Hematopoietic multipotent progenitor cell treated with erythropoietin and hydrocortisone succinate and interleukin-3 and kit ligand, for 4 days (in vitro differentiated cells): ENCODE results near the gene LXN.

Experiments
- DNase-seq: peaks from one replicate; pipeline ENCODE4 v3.0.0-alpha.2; 2015

LXN gene

GRCh38 chr3:158666416-158666815 lies 6.0 kb downstream of the LXN start:
- no peak for DNase-seq

GRCh38 chr3:158663832-158664231 lies 8.6 kb downstream of the LXN start:
- DNase-seq = no peak

DNA sequence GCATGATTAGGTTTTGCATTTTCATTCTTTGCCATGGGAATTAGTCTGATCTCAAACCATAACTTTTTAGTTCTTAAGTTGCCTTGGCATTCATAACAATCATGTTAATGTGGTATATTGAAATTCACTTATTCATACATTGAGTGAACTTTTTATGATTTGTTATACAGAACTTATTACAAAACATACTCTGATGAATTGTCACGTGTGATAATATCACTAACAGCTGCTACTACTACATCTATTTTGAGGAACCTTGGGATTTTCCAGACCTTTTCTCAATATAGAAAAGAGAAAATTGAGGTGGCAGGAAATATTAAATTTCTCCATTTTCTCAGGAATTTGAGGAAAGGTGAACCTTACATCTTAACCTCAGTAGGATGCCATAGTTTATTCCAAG lies 9.2 kb downstream of the LXN start:
- no peak for DNase-seq

DNA sequence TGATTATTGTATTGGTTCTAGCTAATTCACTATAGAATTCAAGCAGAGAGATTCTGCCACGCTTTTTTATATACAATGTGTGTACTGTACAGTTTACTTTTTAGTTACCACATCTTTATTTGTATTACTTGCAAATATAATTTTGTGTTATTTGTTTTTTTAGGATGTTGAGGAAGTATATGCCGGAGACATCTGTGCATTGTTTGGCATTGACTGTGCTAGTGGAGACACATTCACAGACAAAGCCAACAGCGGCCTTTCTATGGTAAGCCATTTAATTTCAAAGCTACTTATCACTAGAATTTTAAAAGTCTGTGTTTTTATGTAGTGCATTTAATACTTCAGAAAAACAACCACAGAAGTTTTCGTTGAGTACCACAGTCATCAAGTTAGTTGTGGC lies 11.7 kb downstream of the LXN start:
- DNase-seq = no peak

GRCh38 chr3:158659454-158660237 lies 12.8 kb downstream of the LXN start:
- peak; percentile 89 for DNase-seq

DNA sequence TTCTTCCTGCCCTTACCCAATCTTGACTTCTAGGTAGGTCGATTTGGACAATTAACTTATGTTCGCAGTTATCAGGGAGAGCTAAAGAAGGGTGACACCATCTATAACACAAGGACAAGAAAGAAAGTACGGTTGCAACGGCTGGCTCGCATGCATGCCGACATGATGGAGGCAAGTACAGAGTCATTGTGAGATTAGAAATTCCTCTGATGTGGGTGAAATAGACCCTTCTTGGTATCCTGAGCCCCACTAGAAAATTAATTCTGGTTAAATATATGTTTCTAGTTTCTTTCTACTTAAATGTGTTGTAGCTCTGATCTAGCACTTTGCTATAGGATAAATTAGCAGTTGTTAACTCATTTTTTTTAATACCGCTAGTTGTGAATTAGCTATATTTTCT lies 13.6 kb downstream of the LXN start:
- no peak for DNase-seq

GRCh38 chr3:158652463-158652862 lies 20.0 kb downstream of the LXN start:
- no peak for DNase-seq

- DNase-seq = no peak
Observed at GRCh38 chr3:158651192-158651591, 21.3 kb downstream of the LXN start.

DNA sequence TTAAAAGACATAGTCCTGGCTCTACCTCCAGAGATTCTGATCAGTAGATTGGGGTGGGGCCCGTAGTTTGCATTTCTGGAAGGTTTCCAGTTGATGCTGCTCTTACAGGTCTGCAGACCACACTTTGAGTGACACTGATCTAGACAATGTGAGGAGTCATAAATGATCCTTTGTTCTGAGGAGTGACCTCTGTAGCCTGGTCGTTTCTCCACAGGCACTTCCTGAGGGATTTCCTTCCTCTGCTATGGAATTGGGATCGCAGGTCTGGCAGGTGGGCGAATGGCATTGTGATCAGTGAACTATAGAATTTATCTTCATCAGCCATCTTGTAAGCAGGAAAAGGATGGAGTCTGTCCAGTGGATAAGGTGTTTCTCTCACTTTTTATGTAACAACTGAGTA lies 22.7 kb downstream of the LXN start:
- DNase-seq = no peak

DNA sequence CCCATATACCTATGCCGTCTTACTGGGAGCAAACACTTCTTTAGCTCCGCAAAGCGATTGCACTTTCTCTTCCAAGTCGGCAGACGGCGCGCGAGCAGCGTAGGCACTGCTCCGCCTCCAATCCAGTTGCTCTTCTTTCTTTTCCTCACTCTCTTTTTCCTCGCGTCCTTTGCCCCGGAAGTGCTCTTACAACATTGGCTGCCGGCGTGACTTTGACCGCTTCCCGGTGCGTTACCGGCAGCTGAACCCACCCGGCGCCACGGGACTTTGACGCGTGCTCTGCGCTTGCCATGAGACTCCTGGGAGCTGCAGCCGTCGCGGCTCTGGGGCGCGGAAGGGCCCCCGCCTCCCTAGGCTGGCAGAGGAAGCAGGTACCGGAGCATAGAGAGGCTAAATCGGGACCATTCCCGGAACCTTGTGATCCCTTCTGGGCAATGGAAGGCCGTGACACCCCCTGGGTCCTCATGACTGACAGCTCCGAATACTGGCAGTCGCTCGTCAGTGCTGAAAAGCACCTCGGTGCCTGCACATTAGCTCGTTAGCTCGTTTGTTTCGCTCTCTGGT lies 28.0 kb downstream of the LXN start, which contains the start of gene GFM1:
Gene GFM1 (plus strand): TSS at position 183 of the 564 bp plus-strand sequence. CDS start 108 bp downstream, at position 291.
- DNase-seq = peak; percentile 99

GRCh38 chr3:158642474-158643210 lies 29.8 kb downstream of the LXN start:
- DNase-seq = no peak

DNA sequence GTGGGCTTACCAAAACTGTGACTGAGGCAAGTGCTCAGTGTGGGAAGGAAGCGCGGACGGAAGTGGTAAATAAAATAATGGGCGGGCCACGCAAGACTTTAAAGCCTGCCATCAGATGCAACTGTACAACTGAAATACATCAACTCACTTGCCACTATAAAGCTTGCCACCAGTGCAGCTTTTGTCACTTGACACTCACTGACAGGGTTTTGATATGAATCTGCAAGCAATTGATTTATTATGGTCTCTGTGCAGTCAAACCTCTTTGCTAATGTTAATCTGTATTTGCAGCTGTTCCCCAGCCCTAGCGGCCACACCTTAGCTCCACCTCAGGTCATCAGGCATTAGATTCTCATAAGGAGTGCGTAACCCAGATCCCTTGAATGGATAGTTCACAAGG lies 30.4 kb downstream of the LXN start:
- DNase-seq = no peak

- DNase-seq = no peak
Observed at GRCh38 chr3:158640646-158641045, 31.8 kb downstream of the LXN start.

DNA sequence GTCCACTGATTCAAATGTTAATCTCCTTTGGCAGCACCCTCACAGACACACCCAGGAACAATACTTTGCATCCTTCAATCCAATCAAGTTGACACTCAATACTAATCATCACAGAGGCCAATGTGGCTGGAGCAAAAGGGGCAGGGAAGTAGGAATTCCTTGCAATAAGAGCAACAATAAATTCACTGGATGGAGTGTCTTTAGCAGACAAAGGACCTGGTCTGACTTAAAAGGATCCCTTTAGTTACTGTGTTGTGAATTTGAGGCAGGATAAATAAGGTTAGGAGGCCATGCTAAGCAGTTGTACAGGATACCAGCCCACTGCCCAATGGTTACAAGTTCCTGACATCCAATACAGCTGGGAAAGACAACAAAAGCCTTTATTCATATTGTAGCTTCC lies 40.5 kb downstream of the LXN start:
- no peak for DNase-seq

- no peak for DNase-seq
Observed at GRCh38 chr3:158625881-158626280, 46.6 kb downstream of the LXN start.

DNA sequence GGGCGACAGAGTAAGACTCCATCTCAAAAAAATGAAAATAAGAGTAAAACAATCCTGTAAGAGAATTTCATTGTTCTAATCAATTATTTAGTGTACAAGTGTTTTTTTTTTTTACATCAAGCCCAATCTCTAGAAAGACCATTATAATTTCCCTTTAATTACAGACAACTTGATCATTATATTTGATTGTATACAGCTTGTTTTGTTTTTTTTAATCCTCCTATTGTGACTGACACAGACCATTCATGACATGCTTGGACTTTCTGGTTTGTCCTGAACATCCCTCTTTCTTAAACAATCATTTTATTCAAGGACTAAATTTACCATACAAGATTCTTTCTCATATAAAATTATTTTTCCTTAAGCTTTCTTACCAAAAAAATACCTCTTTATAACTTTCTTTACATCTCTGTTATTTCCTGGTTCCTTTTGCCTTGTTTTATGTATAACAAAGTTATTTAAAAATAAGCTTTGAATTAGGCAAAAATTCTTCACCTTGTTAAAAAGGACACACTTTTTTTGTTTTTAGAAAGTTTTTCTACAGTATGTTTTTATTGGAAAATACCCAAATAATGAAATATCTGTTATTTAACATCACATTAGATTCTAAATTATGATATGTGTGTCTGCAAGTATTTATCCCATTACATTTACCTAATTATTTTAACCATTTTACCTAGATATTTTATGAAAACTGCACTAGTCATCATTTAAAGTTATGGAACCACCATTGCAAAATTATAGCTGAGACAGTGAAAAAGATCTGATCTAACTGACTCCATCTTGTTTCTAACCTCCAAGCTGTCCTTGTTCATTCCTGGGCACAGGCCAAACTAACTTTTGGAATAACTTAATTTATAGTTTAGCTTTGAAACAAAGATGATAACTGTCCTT lies 54.2 kb downstream of the LXN start:
- DNase-seq = no peak
